H1 (cell line): ENCODE data around the gene DYNC2H1. TPM values are rescaled to one million over a fixed set of nuclear protein-coding genes. Genes with fewer than 3 reads are reported as not detected.

Source experiments
- JUND ChIP-seq: IDR thresholded peaks from 2 replicates; pipeline ENCODE4 v1.6.1; 2011; ENCODE audit warnings: mild to moderate bottlenecking, improper control_type of control experiment, low read length
- polyA plus RNA-seq, 7 experiments: library from polyadenylated mRNA; depleted of rRNA in 3 of 7; stranded (reverse) in 5 of 7; unstranded in 2 of 7; fragments of >200 nt in 5 of 7; fragments of 200-250 nt in 2 of 7; gene quantifications; 1 replicate in 5 of 7; 2 replicates in 1 of 7; 4 replicates in 1 of 7; pipeline versions ENCODE4 v1.2.1 to v1.2.3, GENCODE V29; 2011 to 2013; ENCODE audit warnings: missing spikeins in 2 of 7, mixed read lengths in 2 of 7
- total RNA-seq: library from RNA; stranded (reverse); fragmentation: NEBNext Ultra II Directional; extraction: Animal tissue kit (Norgen Biotek cat#: 25700); gene quantifications from 2 replicates; pipeline ENCODE4 v1.2.1, GENCODE V29; 2021
- TF ChIP-seq, protein P1 (sequence below): fragments of 300-600 bp; sonication (generic); IDR thresholded peaks from 2 replicates; pipeline ENCODE4 v1.7.1; 2012; ENCODE audit warnings: low read length, moderate library complexity, mild to moderate bottlenecking, inconsistent platforms; ENCODE audit not compliant: insufficient replicate concordance

The DYNC2H1 gene
- total and polyA plus RNA-seq, 2 of the 8 experiments (the other 6 are each of a cell fraction or from before 2014, with no cell fraction given) = 6.2 to 12.0 TPM

DNA sequence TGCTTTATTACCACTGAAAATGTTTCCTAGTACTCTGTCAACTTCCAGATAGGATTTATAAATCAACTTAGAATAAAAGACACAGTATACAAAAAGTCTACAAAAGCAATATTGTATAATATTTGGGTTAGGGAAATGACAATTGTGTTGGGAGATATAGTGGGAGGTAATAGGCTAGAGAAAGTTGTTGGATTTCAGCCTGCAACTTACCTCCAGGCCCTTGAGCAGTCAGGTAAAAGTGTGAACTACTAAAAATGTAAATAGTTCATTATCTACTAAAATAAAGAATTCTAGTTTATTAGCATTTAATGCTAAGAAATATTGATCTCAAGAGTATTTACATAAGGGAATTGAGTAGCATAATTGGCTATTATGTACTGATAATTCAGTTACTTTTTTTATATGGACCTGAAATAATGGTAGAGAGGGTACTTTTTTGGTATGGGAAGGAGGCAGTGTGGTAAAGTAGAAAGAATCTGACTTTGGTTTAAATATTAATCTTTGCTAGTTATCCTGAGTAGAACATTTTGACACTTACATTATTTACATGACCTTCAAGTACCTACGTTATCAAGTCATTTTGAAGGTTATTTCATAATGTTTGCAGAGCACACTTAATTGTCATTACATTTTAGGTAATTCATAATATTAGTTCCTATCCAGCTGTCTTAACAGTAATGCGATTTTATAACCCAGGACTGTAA lies 55.0 kb downstream of the DYNC2H1 start (continued):
- TF ChIP-seq, protein P1, sequence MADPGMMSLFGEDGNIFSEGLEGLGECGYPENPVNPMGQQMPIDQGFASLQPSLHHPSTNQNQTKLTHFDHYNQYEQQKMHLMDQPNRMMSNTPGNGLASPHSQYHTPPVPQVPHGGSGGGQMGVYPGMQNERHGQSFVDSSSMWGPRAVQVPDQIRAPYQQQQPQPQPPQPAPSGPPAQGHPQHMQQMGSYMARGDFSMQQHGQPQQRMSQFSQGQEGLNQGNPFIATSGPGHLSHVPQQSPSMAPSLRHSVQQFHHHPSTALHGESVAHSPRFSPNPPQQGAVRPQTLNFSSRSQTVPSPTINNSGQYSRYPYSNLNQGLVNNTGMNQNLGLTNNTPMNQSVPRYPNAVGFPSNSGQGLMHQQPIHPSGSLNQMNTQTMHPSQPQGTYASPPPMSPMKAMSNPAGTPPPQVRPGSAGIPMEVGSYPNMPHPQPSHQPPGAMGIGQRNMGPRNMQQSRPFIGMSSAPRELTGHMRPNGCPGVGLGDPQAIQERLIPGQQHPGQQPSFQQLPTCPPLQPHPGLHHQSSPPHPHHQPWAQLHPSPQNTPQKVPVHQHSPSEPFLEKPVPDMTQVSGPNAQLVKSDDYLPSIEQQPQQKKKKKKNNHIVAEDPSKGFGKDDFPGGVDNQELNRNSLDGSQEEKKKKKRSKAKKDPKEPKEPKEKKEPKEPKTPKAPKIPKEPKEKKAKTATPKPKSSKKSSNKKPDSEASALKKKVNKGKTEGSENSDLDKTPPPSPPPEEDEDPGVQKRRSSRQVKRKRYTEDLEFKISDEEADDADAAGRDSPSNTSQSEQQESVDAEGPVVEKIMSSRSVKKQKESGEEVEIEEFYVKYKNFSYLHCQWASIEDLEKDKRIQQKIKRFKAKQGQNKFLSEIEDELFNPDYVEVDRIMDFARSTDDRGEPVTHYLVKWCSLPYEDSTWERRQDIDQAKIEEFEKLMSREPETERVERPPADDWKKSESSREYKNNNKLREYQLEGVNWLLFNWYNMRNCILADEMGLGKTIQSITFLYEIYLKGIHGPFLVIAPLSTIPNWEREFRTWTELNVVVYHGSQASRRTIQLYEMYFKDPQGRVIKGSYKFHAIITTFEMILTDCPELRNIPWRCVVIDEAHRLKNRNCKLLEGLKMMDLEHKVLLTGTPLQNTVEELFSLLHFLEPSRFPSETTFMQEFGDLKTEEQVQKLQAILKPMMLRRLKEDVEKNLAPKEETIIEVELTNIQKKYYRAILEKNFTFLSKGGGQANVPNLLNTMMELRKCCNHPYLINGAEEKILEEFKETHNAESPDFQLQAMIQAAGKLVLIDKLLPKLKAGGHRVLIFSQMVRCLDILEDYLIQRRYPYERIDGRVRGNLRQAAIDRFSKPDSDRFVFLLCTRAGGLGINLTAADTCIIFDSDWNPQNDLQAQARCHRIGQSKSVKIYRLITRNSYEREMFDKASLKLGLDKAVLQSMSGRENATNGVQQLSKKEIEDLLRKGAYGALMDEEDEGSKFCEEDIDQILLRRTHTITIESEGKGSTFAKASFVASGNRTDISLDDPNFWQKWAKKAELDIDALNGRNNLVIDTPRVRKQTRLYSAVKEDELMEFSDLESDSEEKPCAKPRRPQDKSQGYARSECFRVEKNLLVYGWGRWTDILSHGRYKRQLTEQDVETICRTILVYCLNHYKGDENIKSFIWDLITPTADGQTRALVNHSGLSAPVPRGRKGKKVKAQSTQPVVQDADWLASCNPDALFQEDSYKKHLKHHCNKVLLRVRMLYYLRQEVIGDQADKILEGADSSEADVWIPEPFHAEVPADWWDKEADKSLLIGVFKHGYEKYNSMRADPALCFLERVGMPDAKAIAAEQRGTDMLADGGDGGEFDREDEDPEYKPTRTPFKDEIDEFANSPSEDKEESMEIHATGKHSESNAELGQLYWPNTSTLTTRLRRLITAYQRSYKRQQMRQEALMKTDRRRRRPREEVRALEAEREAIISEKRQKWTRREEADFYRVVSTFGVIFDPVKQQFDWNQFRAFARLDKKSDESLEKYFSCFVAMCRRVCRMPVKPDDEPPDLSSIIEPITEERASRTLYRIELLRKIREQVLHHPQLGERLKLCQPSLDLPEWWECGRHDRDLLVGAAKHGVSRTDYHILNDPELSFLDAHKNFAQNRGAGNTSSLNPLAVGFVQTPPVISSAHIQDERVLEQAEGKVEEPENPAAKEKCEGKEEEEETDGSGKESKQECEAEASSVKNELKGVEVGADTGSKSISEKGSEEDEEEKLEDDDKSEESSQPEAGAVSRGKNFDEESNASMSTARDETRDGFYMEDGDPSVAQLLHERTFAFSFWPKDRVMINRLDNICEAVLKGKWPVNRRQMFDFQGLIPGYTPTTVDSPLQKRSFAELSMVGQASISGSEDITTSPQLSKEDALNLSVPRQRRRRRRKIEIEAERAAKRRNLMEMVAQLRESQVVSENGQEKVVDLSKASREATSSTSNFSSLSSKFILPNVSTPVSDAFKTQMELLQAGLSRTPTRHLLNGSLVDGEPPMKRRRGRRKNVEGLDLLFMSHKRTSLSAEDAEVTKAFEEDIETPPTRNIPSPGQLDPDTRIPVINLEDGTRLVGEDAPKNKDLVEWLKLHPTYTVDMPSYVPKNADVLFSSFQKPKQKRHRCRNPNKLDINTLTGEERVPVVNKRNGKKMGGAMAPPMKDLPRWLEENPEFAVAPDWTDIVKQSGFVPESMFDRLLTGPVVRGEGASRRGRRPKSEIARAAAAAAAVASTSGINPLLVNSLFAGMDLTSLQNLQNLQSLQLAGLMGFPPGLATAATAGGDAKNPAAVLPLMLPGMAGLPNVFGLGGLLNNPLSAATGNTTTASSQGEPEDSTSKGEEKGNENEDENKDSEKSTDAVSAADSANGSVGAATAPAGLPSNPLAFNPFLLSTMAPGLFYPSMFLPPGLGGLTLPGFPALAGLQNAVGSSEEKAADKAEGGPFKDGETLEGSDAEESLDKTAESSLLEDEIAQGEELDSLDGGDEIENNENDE = no peak
- no peak for TF ChIP-seq JUND
